Muscle layer of colon (tissue), 2 donors: ENCODE data around the gene TAX1BP3.
A peak's percentile ranks its signal among the peaks of the same experiment; 100 is the strongest.

Source experiments
- H3K27ac ChIP-seq: one replicate; pipeline ENCODE4 v1.7.0; 2013; ENCODE audit warnings: low read depth, mild to moderate bottlenecking, low read length, moderate library complexity
- H3K27me3 ChIP-seq, 2 donors: one replicate each; pipeline ENCODE4 v1.7.0; 2013; ENCODE audit warnings: low read length in 2 of 2, mild to moderate bottlenecking in 2 of 2; ENCODE audit not compliant: insufficient read depth in 2 of 2, control insufficient read depth in 1 of 2
- H3K36me3 ChIP-seq: one replicate; pipeline ENCODE4 v1.7.0; 2013; ENCODE audit warnings: mild to moderate bottlenecking, low read length; ENCODE audit not compliant: insufficient read depth
- H3K4me1 ChIP-seq: one replicate; pipeline ENCODE4 v1.7.0; 2013; ENCODE audit warnings: mild to moderate bottlenecking, low read length; ENCODE audit not compliant: insufficient read depth
- H3K4me3 ChIP-seq, 2 donors: one replicate each; pipeline ENCODE4 v1.7.0; 2013; ENCODE audit warnings: low read length in 2 of 2, low read depth in 1 of 2, mild to moderate bottlenecking in 1 of 2, moderate library complexity in 1 of 2
- H3K9ac ChIP-seq: one replicate; pipeline ENCODE4 v1.7.0; 2013; ENCODE audit warnings: low read length
- H3K9me3 ChIP-seq: one replicate; pipeline ENCODE4 v1.7.0; 2013; ENCODE audit warnings: mild to moderate bottlenecking, low read length
- donor health status: abdominal sarcoma.
- donor health status: Adenocarcinoma of cecum.

TAX1BP3 gene

GRCh38 chr17:3667366-3668278 lies 756 bp downstream of the TAX1BP3 start:
- Histone ChIP-seq H3K4me3 (peak overlapping the region; percentile 70 to 74), H3K36me3 (peaks cover 28% of the 10 kb centered on the region), H3K27ac (peak overlapping the region; percentile 94), H3K9me3 (no peaks in the 10 kb centered on the region), H3K27me3 (no peaks in the 10 kb centered on the region), H3K9ac (peak overlapping the region; percentile 70), H3K4me1 (peaks cover 27% of the 10 kb centered on the region)

- Histone ChIP-seq H3K27me3 (no peaks in the 10 kb centered on the region), H3K4me3 (no peak overlapping the region), H3K36me3 (peaks cover 25% of the 10 kb centered on the region), H3K27ac (no peak overlapping the region), H3K4me1 (peaks cover 27% of the 10 kb centered on the region), H3K9me3 (no peaks in the 10 kb centered on the region), H3K9ac (no peak overlapping the region)
Measured at GRCh38 chr17:3666516-3666915, 1.9 kb downstream of the TAX1BP3 start.

- no peak overlapping the region for H3K4me3 ChIP-seq
- no peaks in the 10 kb centered on the region for H3K9me3 ChIP-seq
- peaks cover 23% of the 10 kb centered on the region for H3K36me3 ChIP-seq
- H3K9ac ChIP-seq = no peak overlapping the region
- H3K27me3 ChIP-seq = no peaks in the 10 kb centered on the region
- peaks cover 27% of the 10 kb centered on the region for H3K4me1 ChIP-seq
- H3K27ac ChIP-seq = no peak overlapping the region
Measured at GRCh38 chr17:3665834-3666233, 2.5 kb downstream of the TAX1BP3 start.

GRCh38 chr17:3663102-3664011 lies 5.0 kb downstream of the TAX1BP3 start:
- no peaks in the 10 kb centered on the region for H3K27me3 ChIP-seq
- no peaks in the 10 kb centered on the region for H3K9me3 ChIP-seq
- H3K9ac ChIP-seq = no peak overlapping the region
- H3K27ac ChIP-seq = no peak overlapping the region
- H3K4me3 ChIP-seq = no peak overlapping the region
- H3K4me1 ChIP-seq = peaks cover 32% of the 10 kb centered on the region
- peaks cover 23% of the 10 kb centered on the region for H3K36me3 ChIP-seq

- H3K4me3 ChIP-seq = no peak overlapping the region
- H3K9ac ChIP-seq = no peak overlapping the region
- peaks cover 16% of the 10 kb centered on the region for H3K4me1 ChIP-seq
Measured at GRCh38 chr17:3660311-3660891, 8.0 kb downstream of the TAX1BP3 start.

GRCh38 chr17:3659541-3660111 lies 8.8 kb downstream of the TAX1BP3 start:
- H3K36me3 ChIP-seq = peaks cover 19% of the 10 kb centered on the region
- H3K9ac ChIP-seq = no peak overlapping the region
- H3K4me1 ChIP-seq = peaks cover 16% of the 10 kb centered on the region
- H3K27ac ChIP-seq = peak overlapping the region; percentile 78
- H3K4me3 ChIP-seq = no peak overlapping the region
- no peaks in the 10 kb centered on the region for H3K27me3 ChIP-seq
- H3K9me3 ChIP-seq = no peaks in the 10 kb centered on the region

More at GRCh38 chr17:3660311-3660891, 8.0 kb downstream of the TAX1BP3 start:
- Histone ChIP-seq H3K27me3 (no peaks in the 10 kb centered on the region), H3K36me3 (peaks cover 23% of the 10 kb centered on the region), H3K9me3 (no peaks in the 10 kb centered on the region), H3K27ac (peak overlapping the region; percentile 78)

- no peaks in the 10 kb centered on the region for H3K9me3 ChIP-seq
- peaks cover 12% of the 10 kb centered on the region for H3K36me3 ChIP-seq
- H3K27ac ChIP-seq = peak overlapping the region; percentile 78
- no peaks in the 10 kb centered on the region for H3K27me3 ChIP-seq
- H3K9ac ChIP-seq = no peak overlapping the region
- H3K4me1 ChIP-seq = peaks cover 16% of the 10 kb centered on the region
- no peak overlapping the region for H3K4me3 ChIP-seq
Measured at GRCh38 chr17:3658784-3659449, 9.5 kb downstream of the TAX1BP3 start.

GRCh38 chr17:3657874-3658783 lies 10.2 kb downstream of the TAX1BP3 start:
- peaks cover 4% of the 10 kb centered on the region for H3K36me3 ChIP-seq
- H3K4me3 ChIP-seq = no peak overlapping the region
- no peaks in the 10 kb centered on the region for H3K27me3 ChIP-seq
- no peak overlapping the region for H3K9ac ChIP-seq
- no peaks in the 10 kb centered on the region for H3K9me3 ChIP-seq
- peaks cover 16% of the 10 kb centered on the region for H3K4me1 ChIP-seq
- H3K27ac ChIP-seq = no peak overlapping the region

GRCh38 chr17:3657588-3657869 lies 10.8 kb downstream of the TAX1BP3 start:
- no peak overlapping the region for H3K9ac ChIP-seq
- H3K27ac ChIP-seq = no peak overlapping the region
- H3K36me3 ChIP-seq = no peaks in the 10 kb centered on the region
- peaks cover 16% of the 10 kb centered on the region for H3K4me1 ChIP-seq
- H3K4me3 ChIP-seq = no peak overlapping the region
- H3K27me3 ChIP-seq = no peaks in the 10 kb centered on the region
- H3K9me3 ChIP-seq = no peaks in the 10 kb centered on the region
